T-helper 1 cell treated with Interleukin-12 subunit alpha and Interleukin-12 subunit beta and Interleukin-4 antibody, amounts not matched to agents 30 ng/mL and 1 ng/mL, for 36 hours (primary cell): ENCODE data around the gene CPLX4. TPM values are rescaled to one million over a fixed set of nuclear protein-coding genes. Genes with fewer than 3 reads are reported as not detected.

Source experiments
- total RNA-seq: library from RNA; stranded (reverse); gene quantifications from 2 replicates; pipeline ENCODE4 v1.2.3, GENCODE V29; 2022

CPLX4 gene
- total RNA-seq, 1 donor from 2014 or later: not detected

Other genes starting within 250 kb of the CPLX4 start
- gene SEC11C, start 178.8 kb downstream of the CPLX4 start, total RNA-seq: 139 and 152 TPM in 2 replicates
- not detected in 2 replicates for gene GRP, start 98.5 kb downstream of the CPLX4 start, total RNA-seq
- not detected in 2 replicates for gene RAX, start 45.2 kb downstream of the CPLX4 start, total RNA-seq
- gene LMAN1, start 40.6 kb upstream of the CPLX4 start, total RNA-seq: 144 and 149 TPM in 2 replicates